OCI-M2 (cell line): ENCODE data around the gene AVP.

Source experiments
- DNase-seq: peaks from one replicate; lab custom pipeline; 2025; ENCODE audit not compliant: unreplicated experiment; lab: John Stamatoyannopoulos, UW

Gene AVP

DNA sequence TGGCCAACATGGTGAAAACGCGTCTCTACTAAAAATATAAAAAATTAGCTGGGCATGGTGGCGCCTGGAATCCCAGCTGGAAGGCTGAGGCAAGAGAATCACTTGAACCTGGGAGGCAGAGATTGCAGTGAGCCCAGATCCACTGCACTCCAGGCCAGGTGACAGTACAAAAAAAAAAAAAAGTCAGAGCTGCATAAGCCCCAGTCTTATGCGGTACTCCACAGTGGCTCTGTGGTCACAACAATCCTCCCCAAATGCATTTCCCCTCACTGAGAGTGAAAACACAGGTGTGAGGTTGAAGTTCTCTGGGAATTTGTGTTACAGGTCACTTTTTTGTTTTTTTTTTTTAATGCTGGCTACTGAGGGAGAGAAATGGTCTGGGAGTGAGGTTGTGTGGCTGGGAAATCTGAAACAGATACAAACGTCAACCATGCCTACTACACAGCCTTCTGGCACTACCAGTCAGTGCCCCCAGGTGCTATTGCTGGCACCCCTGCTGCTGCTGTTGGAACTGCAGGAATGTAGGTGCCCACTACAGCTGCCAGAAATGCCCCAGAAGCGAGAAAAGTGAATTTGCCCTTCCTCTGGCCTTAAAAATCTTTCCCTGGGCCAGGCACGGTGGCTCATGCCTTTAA is 33.0 kb downstream of the AVP start:
- DNase-seq: no peak

DNA sequence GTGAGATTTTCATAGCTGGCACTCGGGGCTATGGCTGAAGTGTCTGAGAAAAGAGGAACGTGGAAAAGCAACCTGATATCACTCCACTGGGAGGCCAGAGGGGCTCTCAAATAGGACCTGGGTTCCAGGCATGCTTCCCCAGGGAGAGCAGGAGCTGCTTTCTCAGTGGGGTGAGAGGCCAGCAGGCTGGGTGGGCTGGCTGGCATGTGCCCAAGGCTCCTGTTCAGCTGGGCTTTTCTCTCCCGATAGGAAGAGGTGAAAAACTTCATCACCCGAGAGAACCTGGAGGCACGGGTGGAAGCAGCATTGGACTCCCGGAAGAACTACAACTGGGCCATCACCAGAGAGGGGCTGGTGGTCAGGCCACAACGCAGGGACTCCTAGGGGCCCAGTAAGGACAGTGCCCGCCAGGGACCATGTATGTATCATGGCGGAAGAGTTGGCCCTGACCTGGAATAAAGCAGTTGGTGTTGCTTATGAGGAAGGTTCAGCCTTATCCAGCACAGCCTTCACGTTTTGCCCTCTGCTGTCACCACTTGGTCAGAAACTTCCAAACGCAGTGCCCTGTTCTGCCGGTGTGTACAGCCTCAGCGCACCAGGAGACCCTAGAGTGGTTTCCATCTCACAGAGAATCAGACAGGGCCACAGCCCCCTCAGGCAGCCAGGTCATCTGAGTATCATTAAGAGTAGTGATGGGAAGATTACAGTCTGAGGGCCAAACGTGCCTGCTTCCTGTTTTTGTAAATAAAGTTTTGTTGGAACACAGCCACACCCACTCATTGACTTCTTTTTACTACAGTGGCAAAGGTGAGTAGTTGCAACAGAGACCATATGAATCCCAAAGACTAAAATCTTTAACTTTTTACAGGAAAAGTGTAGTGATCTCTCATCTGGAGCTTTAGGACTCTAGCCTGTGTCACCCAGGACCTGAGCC is 36.8 kb downstream of the AVP start:
- no peak for DNase-seq

- DNase-seq: no peak
Observed at GRCh38 chr20:3046677-3047462, 37.7 kb downstream of the AVP start.

DNA sequence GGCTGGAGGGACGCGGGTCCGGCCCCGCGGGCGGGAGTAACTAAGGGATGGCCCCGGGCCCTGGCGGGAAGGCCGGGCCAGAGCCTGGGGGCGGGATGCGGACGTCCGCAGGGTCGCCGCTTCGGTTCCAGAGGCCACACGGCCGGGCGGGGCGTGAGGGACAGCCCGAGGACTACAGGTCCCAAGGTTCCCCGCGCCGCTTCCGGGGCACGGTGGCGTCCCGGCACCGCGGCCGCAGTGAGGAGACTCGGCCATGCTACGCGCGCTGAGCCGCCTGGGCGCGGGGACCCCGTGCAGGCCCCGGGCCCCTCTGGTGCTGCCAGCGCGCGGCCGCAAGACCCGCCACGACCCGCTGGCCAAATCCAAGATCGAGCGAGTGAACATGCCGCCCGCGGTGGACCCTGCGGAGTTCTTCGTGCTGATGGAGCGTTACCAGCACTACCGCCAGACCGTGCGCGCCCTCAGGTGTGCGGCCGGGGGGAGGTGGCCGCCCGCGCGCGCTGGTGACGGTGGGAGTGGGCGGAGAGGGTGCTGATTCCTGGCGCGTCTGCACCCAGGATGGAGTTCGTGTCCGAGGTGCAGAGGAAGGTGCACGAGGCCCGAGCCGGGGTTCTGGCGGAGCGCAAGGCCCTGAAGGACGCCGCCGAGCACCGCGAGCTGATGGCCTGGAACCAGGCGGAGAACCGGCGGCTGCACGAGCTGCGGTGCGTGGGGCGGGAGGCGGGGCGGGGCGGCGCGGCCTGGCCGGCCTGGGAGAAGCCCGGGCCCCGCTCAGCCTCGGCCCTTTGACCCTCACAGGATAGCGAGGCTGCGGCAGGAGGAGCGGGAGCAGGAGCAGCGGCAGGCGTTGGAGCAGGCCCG is 38.5 kb downstream of the AVP start, which contains the start of gene MRPS26:
Gene MRPS26 (plus strand): TSS at position 237 of the 861 bp plus-strand sequence. CDS start 17 bp downstream, at position 254.
- peak; percentile 65 for DNase-seq

GRCh38 chr20:3045042-3045815 is 39.3 kb downstream of the AVP start:
- peak; percentile 65 for DNase-seq

- no peak for DNase-seq
Observed at GRCh38 chr20:3044336-3044965, 40.1 kb downstream of the AVP start.

DNA sequence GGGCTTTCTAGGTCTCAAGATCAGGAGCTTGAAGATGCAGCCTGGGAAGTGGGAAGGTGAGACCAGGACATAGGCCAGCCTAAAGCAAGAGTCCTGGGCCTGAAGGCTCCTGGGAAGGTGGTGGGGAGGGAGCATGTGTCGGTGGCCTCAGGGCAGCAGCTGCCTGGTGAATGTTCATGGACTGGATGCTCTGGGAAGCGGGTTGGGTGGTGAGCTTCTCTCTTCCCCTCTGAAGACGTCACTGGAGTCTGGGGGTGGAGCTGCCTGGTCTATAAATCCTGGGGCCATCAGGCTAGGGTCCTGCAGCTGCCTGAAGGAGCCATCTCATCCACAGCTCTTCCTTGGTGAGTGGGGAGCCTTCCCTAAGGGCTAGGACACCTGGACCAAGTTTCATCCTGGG is 41.2 kb downstream of the AVP start, which contains the start of gene GNRH2:
Gene GNRH2 (plus strand): TSS at position 301 of the 400 bp plus-strand sequence. CDS start 793 bp downstream, outside the sequence.
- DNase-seq: no peak

DNA sequence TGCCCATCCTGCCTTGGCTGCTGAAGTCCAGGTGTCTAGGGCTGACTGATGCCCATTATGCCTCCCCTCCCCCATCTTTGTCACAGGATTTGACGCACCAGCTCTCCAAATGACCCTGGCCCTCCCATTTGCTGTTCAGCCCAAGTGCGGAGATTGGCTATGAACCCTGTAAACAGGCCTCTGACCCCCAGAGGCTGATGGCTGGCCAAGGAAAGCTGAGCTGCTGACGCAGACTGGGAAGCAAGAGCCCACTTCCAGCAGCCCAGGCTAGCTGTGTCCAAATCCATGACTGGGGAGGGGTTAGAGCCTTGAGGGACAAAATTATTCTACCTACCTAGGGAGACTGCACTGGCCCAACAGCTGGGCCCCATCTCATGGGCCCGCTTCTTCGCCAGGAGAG is 41.9 kb downstream of the AVP start:
- DNase-seq: no peak

DNA sequence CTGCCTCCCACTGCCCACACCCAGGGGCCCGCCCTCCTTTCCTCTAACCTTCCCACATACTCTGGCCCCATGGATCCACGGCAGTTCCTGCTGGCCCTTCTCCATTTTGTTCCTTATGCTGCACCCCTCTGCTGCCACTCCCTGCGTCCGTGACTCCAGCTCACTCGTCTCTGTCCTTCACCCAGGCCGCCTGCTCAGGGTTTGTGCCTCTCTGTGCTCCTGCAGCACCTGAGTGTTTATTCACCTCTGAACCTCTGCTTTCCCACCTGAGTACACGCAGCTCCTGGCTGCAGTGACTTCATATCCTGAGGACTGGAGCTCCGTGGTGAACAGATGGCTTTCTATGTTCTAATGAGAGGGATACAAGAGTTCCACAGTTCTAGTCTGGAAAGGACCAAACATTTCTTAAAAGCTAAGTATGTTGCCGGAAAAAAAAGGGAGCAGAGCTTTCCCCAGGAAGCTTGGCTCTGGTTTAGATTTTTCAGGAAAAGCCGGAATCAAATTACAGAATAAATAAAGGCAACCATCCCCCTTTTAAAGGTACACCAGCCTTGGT is 42.6 kb downstream of the AVP start:
- DNase-seq: no peak

GRCh38 chr20:3040086-3040485 is 44.4 kb downstream of the AVP start:
- DNase-seq: no peak

DNA sequence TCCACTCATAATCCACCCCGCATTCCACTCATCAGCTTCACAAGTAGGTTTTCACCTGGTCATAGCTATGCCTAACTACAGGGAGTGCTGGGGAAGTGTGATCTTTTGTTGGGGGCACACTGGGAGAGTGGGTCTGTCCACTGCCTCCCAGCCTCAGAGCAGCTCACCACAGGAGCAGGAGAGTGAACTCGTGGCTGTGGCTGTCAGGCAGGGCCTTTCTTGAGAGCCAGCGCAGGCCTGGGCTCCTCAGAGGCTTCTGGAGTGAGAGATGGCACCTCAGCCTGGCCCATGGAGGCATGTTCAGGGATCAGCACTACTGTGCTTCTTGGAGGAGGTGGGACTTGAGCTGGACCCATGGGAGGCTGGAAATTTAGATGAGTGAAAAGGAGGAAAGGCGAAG is 45.1 kb downstream of the AVP start:
- DNase-seq: no peak

GRCh38 chr20:3038454-3038853 is 46.1 kb downstream of the AVP start:
- no peak for DNase-seq

DNA sequence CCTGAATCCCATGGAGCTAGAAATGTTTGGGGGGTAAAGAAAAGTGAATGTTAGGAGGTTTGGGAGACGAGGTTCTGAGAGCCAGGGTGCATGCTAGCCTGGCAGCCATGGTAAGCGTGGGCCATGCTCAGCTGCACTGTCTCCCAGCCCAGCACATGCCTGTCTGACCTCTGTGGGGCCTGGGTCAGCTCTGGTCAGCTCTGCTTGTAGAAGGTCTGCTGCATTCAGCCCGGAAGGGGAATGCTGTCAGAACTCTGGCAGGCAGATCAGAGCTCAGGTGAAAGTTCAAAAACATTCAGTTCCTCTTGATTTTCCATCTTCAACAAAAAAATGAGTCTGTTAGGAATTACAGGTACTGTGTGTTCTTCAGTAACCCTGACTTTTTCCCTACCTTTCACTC is 46.9 kb downstream of the AVP start:
- DNase-seq: no peak

DNA sequence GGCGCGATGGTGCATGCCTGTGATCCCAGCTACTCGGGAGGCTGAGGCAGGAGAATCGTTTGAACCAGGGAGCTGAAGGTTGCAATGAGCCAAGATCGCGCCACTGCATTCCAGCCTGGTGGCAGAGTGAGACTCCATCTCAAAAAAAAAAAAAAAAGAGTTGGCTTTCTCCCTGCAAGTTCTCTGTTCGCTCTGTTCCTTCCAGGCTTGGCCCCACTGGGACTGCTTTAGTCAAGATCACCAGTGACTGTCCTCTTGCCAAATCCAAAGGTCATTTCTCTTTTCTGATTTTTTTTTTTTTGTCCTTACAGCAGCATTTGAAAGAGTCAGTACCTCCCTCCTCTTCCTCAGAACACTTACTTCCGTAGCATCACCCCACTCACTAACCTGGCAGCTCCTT is 51.9 kb downstream of the AVP start:
- DNase-seq: no peak
